Activated CD8-positive, alpha-beta T cell treated with anti-CD3 and anti-CD28 coated beads for 36 hours (primary cell): Measurements from ENCODE around the gene SMG7. TPM values are rescaled to one million over a fixed set of nuclear protein-coding genes. Genes with fewer than 3 reads are reported as not detected.

Experiments
- ATAC-seq: fragments of 200-7000 bp; cut with Tn5 transposase; one replicate; pipeline ENCODE4 v1.10.0; 2021; ENCODE audit warnings: mild to moderate bottlenecking, moderate library complexity
- CTCF ChIA-PET: fragments of 350-600 bp; sonication (Branson Sonifier 250); formaldehyde crosslinking; loops from one replicate; lab custom pipeline; 2021; ENCODE audit warnings: antibody characterized with exemption; lab: Charles Lee
- POLR2A ChIA-PET: fragments of 350-600 bp; sonication (Branson Sonifier 250); formaldehyde crosslinking; loops from one replicate; lab custom pipeline; 2021; ENCODE audit warnings: antibody characterized with exemption; lab: Charles Lee
- DNase-seq: peaks from one replicate; pipeline ENCODE4 v3.0.0-alpha.2; 2020
- H3K27ac Mint-ChIP-seq: one replicate; pipeline ENCODE4 v1.8.0; 2021; ENCODE audit warnings: mild to moderate bottlenecking, mixed read lengths
- H3K27me3 Mint-ChIP-seq: one replicate; pipeline ENCODE4 v1.8.0; 2021; ENCODE audit warnings: mixed read lengths
- H3K36me3 Mint-ChIP-seq: one replicate; pipeline ENCODE4 v1.8.0; 2021; ENCODE audit warnings: low read depth, mixed read lengths
- H3K4me1 Mint-ChIP-seq: one replicate; pipeline ENCODE4 v1.8.0; 2021; ENCODE audit warnings: low read depth, mixed read lengths
- H3K4me3 Mint-ChIP-seq: one replicate; pipeline ENCODE4 v1.8.0; 2021; ENCODE audit warnings: mild to moderate bottlenecking, moderate library complexity, mixed read lengths
- H3K9me3 Mint-ChIP-seq: one replicate; pipeline ENCODE4 v1.8.0; 2021; ENCODE audit warnings: mixed read lengths
- intact Hi-C: fragments of 100-400 bp; cut with micrococcal nuclease; formaldehyde crosslinking; loops from one replicate; pipeline ENCODE4 v1.10.0; 2022
- total RNA-seq, 2 experiments: library from RNA; stranded (reverse); gene quantifications; one replicate each; pipeline ENCODE4 v1.2.3, GENCODE V29; 2021
- TF ChIP-seq, protein P1 (sequence below): fragments of 200-600 bp; IDR thresholded peaks from one replicate; pipeline ENCODE4 v1.8.0; 2022; ENCODE audit warnings: antibody characterized with exemption, mild to moderate bottlenecking

Gene SMG7
- total RNA-seq, 2 experiments from 2014 or later = 59.2 to 59.5 TPM

DNA sequence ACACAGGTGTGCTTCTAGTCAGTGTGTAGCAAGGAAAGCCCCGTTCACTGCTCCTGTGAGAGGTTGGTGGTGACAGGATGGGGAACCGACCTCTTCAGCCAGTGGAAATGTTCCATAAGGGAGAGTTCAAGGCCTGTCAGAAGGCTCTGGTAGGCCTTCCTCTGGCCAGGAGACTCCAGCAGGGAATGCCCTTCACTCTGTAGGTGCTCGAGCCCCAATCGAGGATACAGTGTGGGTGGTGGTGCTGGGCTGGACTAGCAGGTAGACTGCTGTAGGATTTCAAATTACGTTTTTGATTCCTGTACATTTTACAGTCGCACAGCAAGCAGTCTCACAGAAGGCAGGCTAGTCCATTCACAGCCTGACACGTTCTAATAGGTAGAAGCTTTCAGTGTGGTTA is 80.1 kb downstream of the SMG7 start:
- Mint-ChIP-seq H3K27me3 (no peaks in the 10 kb centered on the region), H3K4me1 (no peaks in the 10 kb centered on the region), H3K27ac (no peak overlapping the region), H3K4me3 (no peak overlapping the region), H3K36me3 (peaks cover 25% of the 10 kb centered on the region), H3K9me3 (no peaks in the 10 kb centered on the region)
- no peak for ATAC-seq
- POLR2A ChIA-PET = no interaction called here
- no peak for DNase-seq
- CTCF ChIA-PET = no interaction called here
- intact Hi-C loops = loop anchor here (5.0 kb wide), 1 partner anchor 70 kb away; no protein-coding TSS in a partner anchor
- TF ChIP-seq, protein P1, sequence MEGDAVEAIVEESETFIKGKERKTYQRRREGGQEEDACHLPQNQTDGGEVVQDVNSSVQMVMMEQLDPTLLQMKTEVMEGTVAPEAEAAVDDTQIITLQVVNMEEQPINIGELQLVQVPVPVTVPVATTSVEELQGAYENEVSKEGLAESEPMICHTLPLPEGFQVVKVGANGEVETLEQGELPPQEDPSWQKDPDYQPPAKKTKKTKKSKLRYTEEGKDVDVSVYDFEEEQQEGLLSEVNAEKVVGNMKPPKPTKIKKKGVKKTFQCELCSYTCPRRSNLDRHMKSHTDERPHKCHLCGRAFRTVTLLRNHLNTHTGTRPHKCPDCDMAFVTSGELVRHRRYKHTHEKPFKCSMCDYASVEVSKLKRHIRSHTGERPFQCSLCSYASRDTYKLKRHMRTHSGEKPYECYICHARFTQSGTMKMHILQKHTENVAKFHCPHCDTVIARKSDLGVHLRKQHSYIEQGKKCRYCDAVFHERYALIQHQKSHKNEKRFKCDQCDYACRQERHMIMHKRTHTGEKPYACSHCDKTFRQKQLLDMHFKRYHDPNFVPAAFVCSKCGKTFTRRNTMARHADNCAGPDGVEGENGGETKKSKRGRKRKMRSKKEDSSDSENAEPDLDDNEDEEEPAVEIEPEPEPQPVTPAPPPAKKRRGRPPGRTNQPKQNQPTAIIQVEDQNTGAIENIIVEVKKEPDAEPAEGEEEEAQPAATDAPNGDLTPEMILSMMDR = no peak

DNA sequence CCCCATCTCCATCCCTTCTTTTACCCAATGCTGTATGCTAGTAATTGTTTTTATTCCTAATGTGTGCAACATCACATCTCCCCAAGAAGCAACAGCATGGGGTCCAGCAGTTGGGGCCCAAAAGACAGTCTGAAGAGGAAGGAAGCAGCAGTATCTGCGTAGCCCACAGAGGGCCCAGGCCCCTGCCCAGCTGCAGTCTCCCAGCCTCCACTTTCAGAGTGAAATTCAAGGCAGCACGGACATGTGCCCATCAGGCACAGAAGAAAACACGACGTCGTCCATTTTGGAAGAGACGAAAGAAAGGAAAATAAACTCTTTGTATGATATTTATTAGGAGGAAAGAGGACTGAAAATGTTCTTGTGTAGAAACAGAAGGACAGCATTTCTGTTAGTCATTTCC is 80.6 kb downstream of the SMG7 start:
- Mint-ChIP-seq H3K36me3 (peaks cover 28% of the 10 kb centered on the region), H3K27me3 (no peaks in the 10 kb centered on the region), H3K9me3 (no peaks in the 10 kb centered on the region), H3K4me3 (no peak overlapping the region), H3K27ac (peak overlapping the region; percentile 4), H3K4me1 (no peaks in the 10 kb centered on the region)
- TF ChIP-seq, protein P1 = no peak
- DNase-seq = no peak
- intact Hi-C loops = loop anchor here (5.0 kb wide), 1 partner anchor 69 kb away; no protein-coding TSS in a partner anchor
- CTCF ChIA-PET = no interaction called here
- ATAC-seq = no peak
- POLR2A ChIA-PET = no interaction called here

DNA sequence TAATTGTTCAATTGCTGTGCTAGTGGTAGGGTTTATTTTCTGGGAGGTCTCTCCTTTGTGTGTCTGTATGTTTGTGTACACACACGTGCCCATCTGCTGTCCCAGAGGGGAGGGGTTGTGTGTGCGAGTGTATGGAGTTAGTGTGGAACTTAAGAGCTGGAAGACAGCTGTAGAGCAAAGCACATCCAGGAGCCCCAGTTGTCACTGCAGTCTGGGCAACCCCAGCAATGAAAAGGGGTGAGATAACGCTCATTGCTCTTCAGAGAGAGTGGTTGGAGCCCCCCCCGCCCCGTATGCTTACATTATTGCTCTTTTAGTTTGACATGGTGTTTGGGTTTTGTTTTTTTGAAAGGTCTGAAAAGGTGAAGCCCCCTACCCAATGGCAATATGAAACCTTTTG is 81.0 kb downstream of the SMG7 start:
- Mint-ChIP-seq H3K36me3 (peaks cover 28% of the 10 kb centered on the region), H3K4me3 (no peak overlapping the region), H3K9me3 (no peaks in the 10 kb centered on the region), H3K27ac (peak overlapping the region; percentile 4), H3K27me3 (no peaks in the 10 kb centered on the region), H3K4me1 (no peaks in the 10 kb centered on the region)
- intact Hi-C loops = loop anchor here (5.0 kb wide), 1 partner anchor 69 kb away; no protein-coding TSS in a partner anchor
- ChIA-PET POLR2A (interaction anchor here (1.1 kb wide), 1 partner anchor 14 kb away, joined by 4 read pairs; no protein-coding TSS in a partner anchor), CTCF (interaction anchor here (1.2 kb wide), 1 partner anchor 132 kb away, joined by 3 read pairs; no protein-coding TSS in a partner anchor)
- ATAC-seq = no peak
- DNase-seq = no peak
- TF ChIP-seq, protein P1 = no peak

DNA sequence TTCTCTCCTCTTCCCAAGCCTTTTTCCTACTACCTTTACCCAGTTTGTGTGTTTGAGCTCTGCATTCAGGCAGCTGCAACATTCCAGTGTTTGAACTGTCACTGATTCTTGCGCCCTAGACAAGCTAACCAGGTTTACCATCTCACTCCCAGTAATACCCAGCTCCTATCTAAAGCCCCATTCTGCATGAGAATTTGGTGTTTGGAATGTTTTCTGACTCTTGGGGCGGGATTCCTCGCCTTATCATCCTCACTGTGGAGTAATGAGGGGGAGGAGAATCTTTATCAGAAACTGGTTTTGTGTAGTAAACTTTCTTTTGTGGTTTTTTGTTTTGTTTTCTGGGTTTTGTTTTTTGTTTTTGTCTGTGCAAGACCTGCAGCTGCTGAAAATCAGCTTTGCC is 81.5 kb downstream of the SMG7 start:
- H3K36me3 Mint-ChIP-seq = peaks cover 24% of the 10 kb centered on the region
- H3K27ac Mint-ChIP-seq = no peak overlapping the region

DNA sequence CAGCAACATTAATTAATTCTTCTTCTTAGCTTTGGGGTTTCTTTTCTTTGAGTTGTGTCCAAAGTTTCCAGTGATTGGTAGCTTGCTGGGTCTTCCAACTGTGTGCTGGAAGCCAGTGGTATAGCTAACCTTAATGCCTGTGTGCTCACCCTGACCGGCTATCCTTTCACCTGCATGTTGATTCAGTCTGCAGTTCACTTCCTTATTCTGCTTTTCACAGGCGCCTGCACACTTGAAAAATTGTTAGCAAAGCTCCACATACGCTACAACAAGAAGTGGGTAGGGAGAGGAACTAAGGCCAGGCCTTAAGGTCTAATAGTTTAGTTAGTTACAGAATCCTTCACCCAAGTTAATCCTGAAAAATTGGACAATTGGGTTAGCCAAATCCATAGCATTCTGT is 82.3 kb downstream of the SMG7 start:
- CTCF ChIA-PET = interaction anchor here (1.2 kb wide), 1 partner anchor 130 kb away, joined by 3 read pairs; no protein-coding TSS in a partner anchor

More for the DNA sequence above, 81.5 kb downstream of the SMG7 start:
- POLR2A ChIA-PET = interaction anchor here (1.1 kb wide), 1 partner anchor 14 kb away, joined by 4 read pairs; no protein-coding TSS in a partner anchor
- Mint-ChIP-seq H3K4me1 (no peaks in the 10 kb centered on the region), H3K27me3 (no peaks in the 10 kb centered on the region), H3K9me3 (no peaks in the 10 kb centered on the region), H3K4me3 (no peak overlapping the region)
- DNase-seq = no peak
- no peak for ATAC-seq
- CTCF ChIA-PET = interaction anchor here (1.2 kb wide), 1 partner anchor 131 kb away, joined by 3 read pairs; no protein-coding TSS in a partner anchor
- intact Hi-C loops = loop anchor here (5.0 kb wide), 1 partner anchor 69 kb away; no protein-coding TSS in a partner anchor
- TF ChIP-seq, protein P1 = no peak

More for the DNA sequence above, 82.3 kb downstream of the SMG7 start:
- TF ChIP-seq, protein P1 = no peak
- no peak for DNase-seq
- no peak overlapping the region for H3K27ac Mint-ChIP-seq
- no peaks in the 10 kb centered on the region for H3K4me1 Mint-ChIP-seq
- peaks cover 24% of the 10 kb centered on the region for H3K36me3 Mint-ChIP-seq
- intact Hi-C loops = loop anchor here (5.0 kb wide), 1 partner anchor 68 kb away; no protein-coding TSS in a partner anchor
- POLR2A ChIA-PET = no interaction called here
- ATAC-seq = no peak
- H3K27me3 Mint-ChIP-seq = no peaks in the 10 kb centered on the region
- H3K4me3 Mint-ChIP-seq = no peak overlapping the region
- no peaks in the 10 kb centered on the region for H3K9me3 Mint-ChIP-seq
